Vagina (tissue), 2 donors: ENCODE results near the gene SNX13. TPM values are rescaled to one million over a fixed set of nuclear protein-coding genes. Genes with fewer than 3 reads are reported as not detected.

ENCODE experiments used
- DNase-seq, 2 donors: peaks; one replicate each; pipeline ENCODE4 v3.0.0-alpha.2; 2017; ENCODE audit errors: extremely low spot score in 2 of 2
- H3K27ac ChIP-seq: fragments of 200-600 bp; sonication (generic); one replicate; pipeline ENCODE4 v1.5.1; 2019
- H3K27me3 ChIP-seq: fragments of 200-600 bp; sonication (generic); one replicate; pipeline ENCODE4 v1.5.1; 2019
- H3K36me3 ChIP-seq, 2 donors: fragments of 200-600 bp; sonication (generic); one replicate each; pipeline ENCODE4 v1.5.1; 2017 to 2019
- H3K4me1 ChIP-seq: fragments of 200-600 bp; sonication (generic); one replicate; pipeline ENCODE4 v1.5.1; 2019
- H3K4me3 ChIP-seq, 2 donors: fragments of 200-600 bp; sonication (generic); 1 replicate in 1 of 2; 2 replicates in 1 of 2; pipeline ENCODE4 v1.5.1; 2016 to 2019
- H3K9me3 ChIP-seq: fragments of 200-600 bp; sonication (generic); one replicate; pipeline ENCODE4 v1.5.1; 2019
- CTCF ChIP-seq, 3 experiments: fragments of 450-650 bp in 2 of 3; fragments of 200-600 bp in 1 of 3; sonication (generic) in 1 of 3; IDR thresholded peaks; one replicate each; pipeline ENCODE4 v1.5.1; 2017 to 2019; ENCODE audit warnings: antibody characterized with exemption in 3 of 3, mild to moderate bottlenecking in 2 of 3, moderate library complexity in 2 of 3
- POLR2A ChIP-seq, 2 donors: fragments of 450-650 bp; IDR thresholded peaks; one replicate each; pipeline ENCODE4 v1.6.1; 2017; ENCODE audit warnings: antibody characterized with exemption in 2 of 2, mild to moderate bottlenecking in 2 of 2, moderate library complexity in 2 of 2
- POLR2AphosphoS5 ChIP-seq, 2 donors: sonication (generic); formaldehyde crosslinking; IDR thresholded peaks; one replicate each; pipeline ENCODE4 v1.9.0; 2017; ENCODE audit warnings: antibody characterized with exemption in 2 of 2, mild to moderate bottlenecking in 2 of 2, low read depth in 1 of 2; ENCODE audit not compliant: insufficient read depth in 1 of 2
- intact Hi-C: fragments of 100-400 bp; cut with DNase I; formaldehyde crosslinking; loops from one replicate; pipeline ENCODE4 v1.15.1; 2023
- total RNA-seq: library from RNA; depleted of rRNA; stranded (reverse); fragments of >200 nt; gene quantifications from one replicate; pipeline ENCODE4 v1.2.3, GENCODE V29; 2016

Gene SNX13
- total RNA-seq, 1 donor from 2014 or later = 67.3 TPM

- intact Hi-C loops = no loop called here
- DNase-seq = no peak
Measured at GRCh38 chr7:17929647-17930395, 10.5 kb downstream of the SNX13 start.

DNA sequence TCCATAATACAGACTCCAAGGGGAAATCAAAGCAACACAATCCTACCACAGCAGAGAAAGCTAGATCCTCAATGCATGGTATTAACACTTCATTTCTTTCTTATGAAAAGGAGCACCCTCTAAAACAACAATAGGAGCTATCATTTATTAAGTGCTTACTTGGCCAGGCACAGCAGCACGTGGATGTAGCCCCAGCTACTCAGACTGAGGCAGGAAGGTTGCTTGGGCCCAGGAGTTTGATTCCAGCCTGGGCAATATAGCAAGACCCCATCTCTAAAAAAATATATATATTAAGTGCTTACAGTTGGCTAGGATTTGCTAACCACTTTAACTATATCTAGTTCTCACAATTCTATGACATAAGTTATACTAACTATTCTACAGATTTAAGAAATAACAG, 12.2 kb downstream of the SNX13 start:
- intact Hi-C loops = no loop called here
- Histone ChIP-seq H3K27ac (no peak overlapping the region), H3K4me3 (no peak overlapping the region), H3K27me3 (no peaks in the 10 kb centered on the region), H3K9me3 (no peaks in the 10 kb centered on the region), H3K4me1 (peaks cover 57% of the 10 kb centered on the region), H3K36me3 (no peaks in the 10 kb centered on the region)
- no peak for DNase-seq
- no peak for TF ChIP-seq POLR2AphosphoS5 (IDR thresholded peaks at IDR 0.05; ENCODE audit: insufficient read depth in 1 of 2, low read depth in 1 of 2)
- TF ChIP-seq CTCF (IDR thresholded peaks at IDR 0.05) = no peak
- TF ChIP-seq POLR2A (IDR thresholded peaks at IDR 0.05) = no peak

More at GRCh38 chr7:17929647-17930395, 10.5 kb downstream of the SNX13 start:
- Histone ChIP-seq H3K4me3 (no peak overlapping the region), H3K27me3 (no peaks in the 10 kb centered on the region), H3K27ac (no peak overlapping the region), H3K36me3 (no peaks in the 10 kb centered on the region), H3K9me3 (no peaks in the 10 kb centered on the region), H3K4me1 (peaks cover 48% of the 10 kb centered on the region)
- TF ChIP-seq POLR2AphosphoS5 (IDR thresholded peaks at IDR 0.05; ENCODE audit: insufficient read depth in 1 of 2, low read depth in 1 of 2) (no peak), POLR2A (IDR thresholded peaks at IDR 0.05) (no peak), CTCF (IDR thresholded peaks at IDR 0.05) (no peak)

DNA sequence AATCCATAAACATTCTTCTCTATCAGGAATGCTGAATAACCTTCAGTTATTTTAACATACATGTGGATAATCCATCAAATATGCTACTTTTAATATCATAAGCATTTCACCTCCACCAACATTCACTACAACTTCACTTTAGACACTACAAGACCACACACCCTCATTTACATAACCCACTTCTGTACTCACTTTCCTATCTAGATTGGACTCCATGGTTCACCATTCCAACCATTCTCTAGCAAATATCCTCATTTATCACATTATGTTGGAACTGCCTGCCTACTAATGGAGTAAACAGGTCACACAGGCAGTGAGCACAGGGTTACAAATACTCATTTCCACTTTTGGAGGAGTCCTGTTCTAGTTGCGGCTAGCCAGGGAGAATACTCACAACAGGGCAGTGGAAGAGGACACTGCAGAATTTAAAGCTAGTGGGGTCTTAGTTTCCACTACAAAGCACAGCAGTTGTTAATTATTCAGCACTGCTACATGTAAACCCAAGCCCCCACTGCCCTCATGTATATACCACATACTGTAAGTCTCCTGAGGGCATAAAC, 18.4 kb downstream of the SNX13 start:
- no peak for DNase-seq
- Histone ChIP-seq H3K27ac (no peak overlapping the region), H3K4me1 (peaks cover 49% of the 10 kb centered on the region), H3K9me3 (no peaks in the 10 kb centered on the region), H3K36me3 (no peaks in the 10 kb centered on the region), H3K27me3 (no peaks in the 10 kb centered on the region), H3K4me3 (no peak overlapping the region)
- TF ChIP-seq POLR2A (IDR thresholded peaks at IDR 0.05) = no peak
- no peak for TF ChIP-seq POLR2AphosphoS5 (IDR thresholded peaks at IDR 0.05; ENCODE audit: insufficient read depth in 1 of 2, low read depth in 1 of 2)
- no peak for TF ChIP-seq CTCF (IDR thresholded peaks at IDR 0.05)
- intact Hi-C loops = no loop called here

DNA sequence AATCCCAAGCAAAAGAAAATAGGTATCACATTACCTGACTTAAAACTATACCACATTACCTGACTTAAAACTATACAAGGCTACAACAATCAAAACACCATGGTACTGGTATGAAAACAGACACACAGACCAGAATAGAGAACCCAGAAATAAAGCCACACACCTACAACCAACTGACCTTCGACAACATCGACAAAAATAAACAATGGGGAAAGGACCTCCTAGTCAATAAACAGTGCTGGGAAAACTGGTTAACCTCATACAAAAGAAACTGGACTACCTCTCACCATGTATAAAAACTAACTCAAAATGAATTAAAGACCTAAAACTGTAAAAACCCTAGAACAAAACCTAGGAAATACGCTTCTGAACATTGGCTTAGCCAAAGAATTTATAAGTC, 22.5 kb downstream of the SNX13 start:
- Histone ChIP-seq H3K4me1 (peaks cover 24% of the 10 kb centered on the region), H3K27ac (no peak overlapping the region), H3K9me3 (no peaks in the 10 kb centered on the region), H3K4me3 (no peak overlapping the region), H3K36me3 (no peaks in the 10 kb centered on the region), H3K27me3 (no peaks in the 10 kb centered on the region)
- intact Hi-C loops = no loop called here
- no peak for TF ChIP-seq POLR2AphosphoS5 (IDR thresholded peaks at IDR 0.05; ENCODE audit: insufficient read depth in 1 of 2, low read depth in 1 of 2)
- TF ChIP-seq POLR2A (IDR thresholded peaks at IDR 0.05) = no peak
- TF ChIP-seq CTCF (IDR thresholded peaks at IDR 0.05) = no peak
- no peak for DNase-seq

GRCh38 chr7:17916786-17917185, 23.5 kb downstream of the SNX13 start:
- DNase-seq = no peak
- no peaks in the 10 kb centered on the region for H3K9me3 ChIP-seq
- no peak for TF ChIP-seq POLR2A (IDR thresholded peaks at IDR 0.05)
- TF ChIP-seq POLR2AphosphoS5 (IDR thresholded peaks at IDR 0.05; ENCODE audit: insufficient read depth in 1 of 2, low read depth in 1 of 2) = no peak
- no peak for TF ChIP-seq CTCF (IDR thresholded peaks at IDR 0.05)
- intact Hi-C loops = no loop called here
- peaks cover 13% of the 10 kb centered on the region for H3K4me1 ChIP-seq
- H3K27ac ChIP-seq = no peak overlapping the region
- H3K36me3 ChIP-seq = no peaks in the 10 kb centered on the region
- H3K4me3 ChIP-seq = no peak overlapping the region
- no peaks in the 10 kb centered on the region for H3K27me3 ChIP-seq
